Activated CD8-positive, alpha-beta memory T cell treated with anti-CD3 and anti-CD28 coated beads, Interleukin-2, amount 50 U/mL, for 24 hours (primary cell): ENCODE results near the gene CHMP4A.

Source experiments
- DNase-seq: peaks from one replicate; pipeline ENCODE4 v3.0.0-alpha.2; 2020; ENCODE audit errors: extremely low read depth

Gene CHMP4A

GRCh38 chr14:24195186-24196070 lies 17.9 kb downstream of the CHMP4A start, which contains the start of gene TM9SF1:
Gene TM9SF1 (minus strand): TSS chr14:24195441. CDS start chr14:24195019, 422 bp downstream.
- DNase-seq = peak; percentile 68

DNA sequence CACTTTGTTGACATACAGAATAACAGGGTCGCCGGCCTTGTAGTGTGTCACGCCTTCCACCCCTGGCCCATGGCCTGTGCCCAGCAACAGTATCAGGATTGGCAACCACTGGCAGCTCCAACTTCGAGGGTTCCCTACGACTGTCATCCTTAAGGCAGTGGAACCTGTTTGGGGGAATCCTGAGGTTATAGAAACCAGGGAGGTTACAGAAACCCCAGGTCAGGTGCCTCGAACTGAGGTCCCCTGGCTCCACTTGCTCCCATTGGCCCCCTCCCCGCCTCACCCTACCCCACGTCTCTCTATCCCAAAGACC lies 18.5 kb downstream of the CHMP4A start:
- no peak for DNase-seq

- no peak for DNase-seq
Observed at GRCh38 chr14:24194186-24194872, 19.0 kb downstream of the CHMP4A start.

DNA sequence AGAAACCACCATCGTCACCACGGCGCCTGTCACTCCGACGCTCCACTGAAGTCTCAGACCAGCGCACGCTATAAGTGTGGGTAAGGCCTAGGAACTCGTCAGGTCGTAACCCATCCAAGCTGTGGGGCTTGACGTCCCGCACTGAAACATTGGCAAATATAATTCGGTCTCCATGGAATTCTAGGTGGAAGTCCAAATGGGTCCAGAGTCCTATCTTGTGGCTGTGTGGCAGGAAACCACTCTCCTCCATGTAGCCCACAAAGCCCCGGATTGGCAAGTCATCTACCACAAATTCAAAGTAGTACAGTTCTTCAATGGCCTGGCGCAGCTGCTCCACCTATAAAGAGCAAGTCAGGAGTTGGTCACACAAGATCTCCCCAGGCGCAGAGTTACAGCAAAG lies 20.4 kb downstream of the CHMP4A start:
- no peak for DNase-seq

GRCh38 chr14:24190416-24190815 lies 22.9 kb downstream of the CHMP4A start:
- no peak for DNase-seq

DNA sequence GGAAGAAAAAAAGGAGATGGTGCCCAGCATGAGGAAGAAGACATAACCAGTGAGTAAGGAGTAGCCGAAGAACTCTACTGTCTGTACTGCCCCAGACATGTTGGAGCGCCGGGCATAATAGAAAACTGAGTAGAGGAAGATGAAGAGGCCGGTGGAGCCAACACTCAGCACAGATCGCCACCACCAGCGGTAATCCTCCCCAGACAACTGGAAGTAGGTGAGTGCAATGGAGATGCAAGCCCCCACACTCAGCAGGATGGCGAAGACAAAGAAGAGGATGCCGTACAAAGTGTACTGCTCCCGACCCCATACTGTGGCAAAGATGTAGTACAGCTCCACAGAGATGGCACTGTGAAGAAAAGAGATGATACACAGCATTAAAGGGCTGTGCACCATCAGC lies 23.8 kb downstream of the CHMP4A start:
- no peak for DNase-seq

GRCh38 chr14:24189059-24189375 lies 24.3 kb downstream of the CHMP4A start:
- no peak for DNase-seq

GRCh38 chr14:24188251-24189058 lies 24.8 kb downstream of the CHMP4A start, which contains the start of gene IPO4:
Gene IPO4 (minus strand): TSS chr14:24188816. CDS start chr14:24188787, 29 bp downstream.
- DNase-seq = peak; percentile 91

DNA sequence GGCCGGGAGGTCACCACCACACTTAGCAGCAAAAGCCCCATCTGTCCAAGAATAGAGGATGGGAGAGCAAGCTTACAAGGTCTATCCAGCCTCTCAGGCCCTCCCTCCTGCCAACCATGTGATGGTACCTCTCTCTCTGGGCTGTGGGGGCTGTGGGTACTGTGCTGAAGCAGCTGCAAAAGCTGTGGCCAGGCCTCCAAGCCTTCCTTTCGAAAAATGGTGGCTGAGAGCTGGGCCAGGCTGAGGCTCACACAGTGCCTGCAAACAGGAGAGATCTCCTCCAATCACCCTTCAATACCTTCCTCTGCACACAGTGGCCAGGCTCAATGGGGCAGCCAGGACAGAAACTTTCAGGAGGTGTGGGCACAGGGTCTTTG lies 25.8 kb downstream of the CHMP4A start:
- DNase-seq = no peak

DNA sequence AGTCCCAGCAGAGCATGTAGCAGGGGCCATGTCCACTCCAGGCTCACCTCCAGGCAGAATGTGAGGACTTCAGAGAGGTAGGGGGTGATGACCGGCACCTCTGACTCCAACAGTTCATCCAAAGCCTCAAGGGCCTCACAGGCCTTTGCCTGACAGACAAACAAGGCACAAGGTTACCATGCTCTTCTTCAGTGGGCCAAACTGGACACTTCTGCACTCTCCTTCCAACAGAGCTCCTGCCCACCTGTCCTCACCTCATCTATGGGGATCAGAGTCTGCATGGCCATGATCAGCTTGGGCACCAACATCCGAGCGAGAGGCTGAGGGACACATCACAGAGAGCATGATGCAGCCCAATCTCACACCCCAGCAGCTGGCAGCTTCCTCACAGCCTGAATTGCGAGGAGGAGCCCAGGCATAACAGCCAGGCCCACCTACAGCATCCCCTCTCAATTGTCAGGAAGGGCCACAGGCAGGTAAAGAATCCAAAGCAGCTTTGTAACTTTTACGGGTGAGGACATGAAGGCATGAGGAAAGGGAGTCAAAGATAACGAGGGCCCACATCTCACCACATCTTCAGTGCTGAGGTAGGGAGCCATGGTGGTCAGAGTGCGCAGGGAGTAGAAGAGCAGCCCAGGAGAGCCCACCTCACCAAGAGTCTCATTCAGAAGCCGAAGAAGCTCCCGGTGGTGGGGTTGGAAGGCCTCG lies 26.3 kb downstream of the CHMP4A start:
- no peak for DNase-seq

DNA sequence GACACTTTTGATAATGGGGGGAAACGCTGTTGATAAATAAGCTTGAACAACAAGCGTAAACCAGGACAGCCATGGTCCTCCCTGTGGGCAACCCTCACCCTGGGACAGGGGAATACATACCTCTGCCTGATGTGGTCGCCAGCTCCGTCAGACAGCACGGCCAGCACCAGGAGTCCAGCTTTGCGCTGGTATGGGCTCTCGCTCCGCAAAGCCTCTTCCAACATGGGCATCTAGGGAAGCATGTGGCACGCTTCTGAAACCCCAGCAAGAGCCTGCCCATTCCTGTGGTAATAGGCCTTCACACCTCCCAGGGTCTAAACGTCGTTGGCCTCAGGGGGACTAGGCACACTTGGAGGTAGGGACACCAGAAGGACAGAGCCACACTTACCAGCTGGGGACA lies 27.5 kb downstream of the CHMP4A start:
- no peak for DNase-seq

DNA sequence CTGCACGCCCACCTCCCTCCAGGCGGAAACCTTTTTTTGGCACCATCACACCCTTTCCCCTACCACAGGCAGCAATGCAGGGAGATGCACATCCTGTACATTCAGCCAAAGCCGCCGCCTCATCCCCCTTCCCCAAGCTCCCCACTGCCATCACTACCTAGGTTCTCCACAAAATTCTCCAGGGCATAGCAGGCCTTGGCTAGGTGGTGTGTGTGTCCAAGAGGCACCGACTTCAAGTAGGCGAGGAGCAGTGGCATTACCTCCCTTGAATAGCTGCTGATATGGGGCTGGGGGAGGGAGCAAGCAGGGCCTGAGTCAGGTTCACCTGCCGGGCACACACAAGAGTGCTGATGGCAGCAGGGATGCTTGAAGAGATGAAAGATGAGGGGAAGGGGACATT lies 28.3 kb downstream of the CHMP4A start:
- no peak for DNase-seq

GRCh38 chr14:24184104-24184970 lies 29.0 kb downstream of the CHMP4A start:
- no peak for DNase-seq

GRCh38 chr14:24183014-24183481 lies 30.2 kb downstream of the CHMP4A start:
- DNase-seq = no peak

DNA sequence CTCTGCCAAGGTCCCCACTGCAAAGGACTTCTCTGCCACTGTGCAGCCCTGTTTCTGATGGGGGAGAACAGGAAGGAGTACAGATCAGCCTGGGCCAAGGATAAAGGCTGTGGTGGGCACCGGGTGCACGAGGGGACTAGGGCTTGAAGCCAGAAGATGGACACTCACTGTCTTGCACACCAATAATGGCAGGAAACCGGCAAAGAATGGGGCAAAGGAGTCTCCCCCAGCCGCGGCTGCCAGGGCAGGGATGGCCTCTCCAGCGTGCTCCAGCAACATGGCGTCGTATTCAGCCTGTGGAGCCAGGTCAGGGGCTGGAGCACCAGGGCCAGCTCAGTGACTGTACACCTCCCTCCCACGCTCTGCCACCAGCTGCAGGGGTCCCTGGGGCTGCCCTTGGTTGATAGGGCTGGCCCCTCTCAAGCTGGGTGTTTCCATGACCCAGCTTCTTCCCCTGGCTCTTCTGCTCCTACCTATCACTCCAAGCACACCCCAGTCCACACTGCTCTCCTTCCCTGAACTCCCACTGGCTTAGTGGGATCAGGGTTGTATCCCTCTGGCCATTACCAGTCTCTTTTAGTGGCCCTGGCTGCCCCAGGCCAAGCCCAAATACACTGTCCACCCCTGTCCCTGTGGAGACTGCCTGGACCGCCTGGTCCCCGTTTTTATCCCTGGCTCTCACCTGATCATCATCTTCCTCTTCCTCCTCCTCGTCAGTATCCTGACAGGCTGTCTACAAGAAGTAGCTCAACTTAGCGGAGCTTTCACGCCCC lies 31.0 kb downstream of the CHMP4A start:
- no peak for DNase-seq

DNA sequence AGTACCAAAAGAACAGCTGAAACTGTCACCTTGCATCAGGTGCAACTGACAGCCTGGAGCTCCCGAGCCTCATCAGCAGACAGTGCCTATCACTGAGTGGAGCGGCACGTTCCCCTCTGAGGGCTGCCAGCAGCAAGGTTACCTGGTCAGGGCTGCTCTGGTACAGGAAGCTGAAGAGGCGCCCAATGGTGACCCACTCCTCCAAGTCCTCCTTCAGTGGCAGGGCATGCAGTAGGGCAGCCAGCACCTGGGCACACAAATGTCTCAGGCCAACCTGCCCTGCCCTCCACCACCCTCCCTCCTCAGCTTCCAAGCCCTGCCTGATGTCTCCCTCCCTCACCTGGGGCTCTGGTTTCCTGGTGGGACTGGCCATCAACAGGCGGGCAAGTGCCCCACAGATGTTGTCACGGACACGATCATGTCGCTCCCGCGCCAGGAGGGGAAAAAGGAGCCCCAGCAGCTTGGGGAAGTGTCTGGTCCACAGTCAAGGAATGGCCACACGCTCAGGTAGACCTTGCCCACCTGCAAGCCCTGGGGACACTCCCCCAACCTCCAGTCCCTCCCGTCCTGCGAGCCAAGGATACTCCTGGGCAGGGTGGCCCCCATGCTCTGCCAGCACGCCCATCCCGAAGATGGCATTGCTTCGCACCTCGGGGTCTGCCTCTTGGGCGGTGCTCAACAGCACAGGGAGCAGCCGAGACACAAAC lies 31.8 kb downstream of the CHMP4A start:
- DNase-seq = no peak

DNA sequence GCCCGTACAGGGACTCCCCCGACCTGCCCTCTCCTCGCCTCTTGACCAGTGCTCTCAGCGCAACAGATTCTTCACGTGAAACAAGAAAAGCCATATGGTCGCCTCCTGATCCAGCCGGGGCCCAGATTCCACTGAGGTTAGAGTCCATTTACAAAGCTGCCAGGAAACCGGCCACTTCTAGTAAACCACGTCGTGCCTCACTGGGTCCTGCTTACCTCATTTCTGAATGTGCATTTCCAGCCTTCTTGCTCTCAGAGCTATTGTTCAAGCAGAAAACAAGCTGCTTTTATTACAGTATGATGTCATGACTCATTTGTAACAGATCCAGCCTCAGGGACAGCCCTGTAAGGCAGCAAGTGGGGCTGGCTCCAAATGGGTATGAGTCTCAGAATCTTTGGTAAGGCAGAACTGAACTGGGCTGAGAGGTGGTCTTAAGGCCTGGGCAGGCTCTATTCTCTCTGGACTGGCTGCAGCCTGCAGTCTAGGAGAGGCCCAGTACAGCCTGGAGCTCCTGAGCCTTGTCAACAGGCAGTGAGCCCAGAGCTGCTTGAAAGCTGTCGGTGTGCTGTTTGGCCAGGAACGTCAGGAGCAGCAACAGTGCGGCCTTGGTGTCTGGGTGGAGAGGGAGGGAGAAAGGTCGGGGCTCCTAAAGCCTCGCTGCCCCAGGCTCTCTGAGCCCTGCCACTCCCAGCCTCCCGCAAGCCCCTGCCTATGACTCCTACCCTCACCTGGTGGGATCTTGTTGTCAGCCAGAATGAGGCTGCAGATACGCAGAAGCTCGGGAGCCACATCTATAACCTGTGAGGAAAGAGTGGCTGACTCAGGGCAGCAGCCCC lies 33.1 kb downstream of the CHMP4A start:
- DNase-seq = no peak

- DNase-seq = no peak
Observed at GRCh38 chr14:24179294-24179960, 33.9 kb downstream of the CHMP4A start.
